ENCODE measurements around the gene TGFB3.
"Not testable (repeated sequence)": the region's sequence is repeated elsewhere in the genome, so short reads cannot be mapped to it uniquely, and the experiment has no call there.

TGFB3 gene

GRCh38 chr14:75981426-75982265 lies at the start of gene TGFB3:
TGFB3 (minus strand) TSS chr14:75981995; CDS start chr14:75980893, 1,102 bp downstream.
- DNase-seq (ENCODE audit: low read depth in 3 of 3) = peak in 2 of 3 donors; percentile 15 to 24

- DNase-seq (ENCODE audit: low read depth in 3 of 3) = no peak
Observed at GRCh38 chr14:76024211-76024907, 42.6 kb upstream of the TGFB3 start.

GRCh38 chr14:76023757-76024156 lies 42.0 kb upstream of the TGFB3 start:
- no peak for DNase-seq (ENCODE audit: low read depth in 3 of 3)

- no peak for DNase-seq (ENCODE audit: low read depth in 3 of 3)
Observed at GRCh38 chr14:76022991-76023390, 41.2 kb upstream of the TGFB3 start.

GRCh38 chr14:76019676-76020075 lies 37.9 kb upstream of the TGFB3 start:
- no peak for DNase-seq (ENCODE audit: low read depth in 3 of 3)

- DNase-seq (ENCODE audit: low read depth in 3 of 3) = no peak
Observed at GRCh38 chr14:76015668-76016067, 33.9 kb upstream of the TGFB3 start.

GRCh38 chr14:76015191-76015590 lies 33.4 kb upstream of the TGFB3 start:
- no peak for DNase-seq (ENCODE audit: low read depth in 3 of 3)

- no peak for DNase-seq (ENCODE audit: low read depth in 3 of 3)
Observed at GRCh38 chr14:76012354-76012753, 30.6 kb upstream of the TGFB3 start.

- DNase-seq (ENCODE audit: low read depth in 3 of 3) = no peak
Observed at GRCh38 chr14:76011930-76012329, 30.1 kb upstream of the TGFB3 start.

GRCh38 chr14:76009627-76010026 lies 27.8 kb upstream of the TGFB3 start:
- DNase-seq (ENCODE audit: low read depth in 3 of 3) = not testable (repeated sequence)

- no peak for DNase-seq (ENCODE audit: low read depth in 3 of 3)
Observed at GRCh38 chr14:76007852-76008251, 26.1 kb upstream of the TGFB3 start.

- DNase-seq (ENCODE audit: low read depth in 3 of 3) = no peak
Observed at GRCh38 chr14:76007379-76007778, 25.6 kb upstream of the TGFB3 start.

- DNase-seq (ENCODE audit: low read depth in 3 of 3) = no peak
Observed at GRCh38 chr14:76006253-76006652, 24.5 kb upstream of the TGFB3 start.

GRCh38 chr14:76002383-76002782 lies 20.6 kb upstream of the TGFB3 start:
- DNase-seq (ENCODE audit: low read depth in 3 of 3) = no peak

- no peak for DNase-seq (ENCODE audit: low read depth in 3 of 3)
Observed at GRCh38 chr14:75999511-76000190, 17.9 kb upstream of the TGFB3 start.

- DNase-seq (ENCODE audit: low read depth in 3 of 3) = no peak
Observed at GRCh38 chr14:75996488-75996887, 14.7 kb upstream of the TGFB3 start.

GRCh38 chr14:75995372-75996041 lies 13.7 kb upstream of the TGFB3 start:
- no peak for DNase-seq (ENCODE audit: low read depth in 3 of 3)

- DNase-seq (ENCODE audit: low read depth in 3 of 3) = no peak
Observed at GRCh38 chr14:75993567-75994041, 11.8 kb upstream of the TGFB3 start.

- DNase-seq (ENCODE audit: low read depth in 3 of 3) = no peak
Observed at GRCh38 chr14:75991753-75992152, 10.0 kb upstream of the TGFB3 start.

- DNase-seq (ENCODE audit: low read depth in 3 of 3) = no peak
Observed at GRCh38 chr14:75990297-75990696, 8.5 kb upstream of the TGFB3 start.

- no peak for DNase-seq (ENCODE audit: low read depth in 3 of 3)
Observed at GRCh38 chr14:75989134-75989533, 7.3 kb upstream of the TGFB3 start.
